LHCN-M2 (cell line): ENCODE results near the gene TTC19. TPM values are rescaled to one million over a fixed set of nuclear protein-coding genes. Genes with fewer than 3 reads are reported as not detected.
"Not testable (repeated sequence)": the region's sequence is repeated elsewhere in the genome, so short reads cannot be mapped to it uniquely, and the experiment has no call there.

Source experiments
- DNase-seq: peaks from one replicate; pipeline ENCODE4 v3.0.0-alpha.2; 2012; ENCODE audit warnings: low read depth
- total RNA-seq: library from RNA; depleted of rRNA; stranded (reverse); fragments of >200 nt; gene quantifications from 2 replicates; pipeline ENCODE4 v1.2.3, GENCODE V29; 2014

Gene TTC19
- total RNA-seq, 1 experiment from 2014 or later = 42.0 TPM

GRCh38 chr17:16027708-16028584 is 28.3 kb downstream of the TTC19 start:
- peak; percentile 91 for DNase-seq

DNA sequence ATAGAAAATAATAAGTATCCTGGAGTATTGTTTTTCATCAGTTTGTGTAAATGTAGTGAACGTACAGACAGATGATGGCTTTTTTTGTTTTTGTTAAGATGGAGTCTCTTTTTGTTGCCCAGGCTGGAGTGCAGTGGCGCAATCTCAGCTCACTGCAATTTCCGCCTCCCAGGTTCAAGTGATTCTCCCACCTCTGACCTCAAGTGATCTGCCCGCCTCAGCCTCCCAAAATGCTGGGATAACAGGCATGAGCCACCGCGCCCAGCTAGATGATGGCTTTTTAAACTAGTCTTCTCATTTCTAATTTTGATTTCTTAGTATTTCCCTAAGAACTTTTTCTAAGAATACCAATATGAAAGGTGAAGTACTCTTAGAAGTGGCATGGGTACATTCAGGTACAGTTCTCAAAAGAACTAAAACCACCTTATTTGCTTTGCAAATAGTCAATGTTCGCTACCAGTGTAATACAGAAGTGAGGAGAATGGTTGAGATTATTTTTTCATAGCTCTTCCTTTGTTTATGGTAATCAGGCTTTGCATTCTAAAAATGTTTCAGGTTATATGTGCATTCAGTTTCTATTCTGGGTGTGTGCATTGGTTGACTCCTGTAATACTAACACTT is 34.2 kb downstream of the TTC19 start:
- no peak for DNase-seq

DNA sequence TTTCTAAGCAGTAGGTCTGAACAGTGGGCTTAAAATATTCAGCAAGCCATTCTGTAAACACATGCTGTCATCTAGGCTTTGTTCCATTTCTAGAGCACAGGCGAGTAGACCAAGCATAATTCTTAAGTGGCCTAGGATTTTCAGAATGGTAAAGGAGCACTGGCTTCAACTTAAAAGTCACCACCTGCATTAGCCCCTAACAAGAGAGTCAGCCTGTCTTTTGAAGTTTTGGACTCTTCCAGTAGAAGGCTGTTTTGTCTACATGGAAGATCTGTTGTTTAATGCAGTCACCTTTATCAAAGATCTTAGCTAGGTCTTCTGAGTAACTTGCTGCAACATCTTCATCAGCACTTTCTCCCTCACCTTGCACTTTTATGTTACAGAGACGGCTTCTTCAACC is 36.6 kb downstream of the TTC19 start:
- DNase-seq = no peak

DNA sequence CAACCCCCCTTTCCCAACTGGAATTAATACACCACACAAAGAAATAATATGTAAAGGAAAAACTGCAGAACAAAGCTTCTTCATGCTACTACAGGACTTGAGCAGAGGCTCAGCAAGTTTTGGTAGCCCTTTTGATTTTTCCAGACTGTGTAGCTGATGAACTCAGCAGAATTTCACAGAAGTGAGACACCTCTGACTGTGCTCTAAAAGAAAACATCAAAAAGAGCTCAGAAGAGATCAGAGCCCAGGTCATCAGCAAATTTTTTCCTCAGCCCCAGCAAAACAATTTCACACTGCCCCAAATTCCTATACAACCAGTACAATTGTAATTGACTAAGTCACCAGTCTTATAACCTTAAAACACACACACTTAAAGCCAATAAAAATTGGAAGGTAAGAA is 38.0 kb downstream of the TTC19 start:
- DNase-seq = peak; percentile 28

DNA sequence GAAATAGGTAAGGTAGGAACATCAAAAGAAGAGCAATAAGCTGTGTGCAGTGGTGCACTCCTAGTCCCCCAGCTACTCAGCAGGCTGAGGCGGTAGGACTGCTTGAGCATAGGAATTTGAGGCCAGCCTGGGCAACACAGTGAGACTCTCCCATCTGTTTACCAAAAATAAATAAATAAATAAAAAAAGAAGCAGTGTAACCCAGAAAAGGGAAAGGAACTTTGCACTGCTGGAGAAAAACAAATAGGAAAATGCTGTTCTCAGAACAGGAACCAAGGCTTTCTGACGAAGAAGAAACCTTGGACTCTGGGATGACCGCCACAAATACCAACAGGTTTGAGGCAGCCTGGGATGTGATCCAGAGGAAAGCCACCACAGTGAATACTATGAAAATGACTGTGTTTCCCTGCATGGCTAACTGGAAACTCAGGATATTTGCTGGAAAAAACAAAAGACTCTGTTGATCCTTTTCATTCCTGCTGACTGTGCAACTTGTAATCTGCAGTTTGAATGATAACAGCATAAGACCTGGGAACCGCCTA is 41.2 kb downstream of the TTC19 start:
- DNase-seq = peak; percentile 24

DNA sequence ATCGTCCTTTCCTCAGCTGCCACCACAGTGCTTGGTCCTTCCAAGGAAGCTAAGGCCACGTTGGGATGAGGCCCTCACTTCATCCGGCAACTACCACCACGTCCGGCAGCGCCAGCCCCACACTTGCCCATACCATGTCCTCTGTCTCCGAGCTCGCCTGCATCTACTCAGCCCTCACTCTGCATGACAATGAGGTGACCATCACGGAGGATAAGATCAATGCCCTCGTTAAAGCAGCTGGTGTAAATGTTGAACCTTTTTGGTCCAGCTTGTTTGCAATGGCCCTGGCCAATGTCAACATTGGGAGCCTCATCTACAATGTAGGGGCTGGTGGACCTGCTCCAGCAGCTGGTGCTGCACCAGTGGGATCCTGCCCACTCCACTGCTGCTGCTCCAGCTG is 44.9 kb downstream of the TTC19 start:
- DNase-seq = no peak

DNA sequence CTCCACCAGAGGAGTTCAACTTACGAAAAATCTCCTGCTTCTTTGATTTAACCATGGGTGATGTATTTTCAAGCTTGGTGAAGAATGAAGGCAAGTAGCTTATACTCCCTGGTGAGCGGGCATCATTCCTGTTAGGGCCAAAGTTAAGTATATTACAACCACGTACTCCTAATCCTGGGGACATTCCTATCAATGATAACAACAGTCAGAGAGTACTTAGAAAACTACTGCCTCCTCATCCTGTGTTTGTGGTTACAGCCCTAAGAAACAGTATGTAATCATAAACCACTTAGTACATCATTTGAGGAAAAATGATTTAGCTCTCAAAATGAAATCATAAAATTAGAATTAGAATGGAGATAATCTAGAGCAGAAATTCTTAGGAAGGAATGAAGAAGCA is 47.3 kb downstream of the TTC19 start:
- DNase-seq = peak; percentile 40

DNA sequence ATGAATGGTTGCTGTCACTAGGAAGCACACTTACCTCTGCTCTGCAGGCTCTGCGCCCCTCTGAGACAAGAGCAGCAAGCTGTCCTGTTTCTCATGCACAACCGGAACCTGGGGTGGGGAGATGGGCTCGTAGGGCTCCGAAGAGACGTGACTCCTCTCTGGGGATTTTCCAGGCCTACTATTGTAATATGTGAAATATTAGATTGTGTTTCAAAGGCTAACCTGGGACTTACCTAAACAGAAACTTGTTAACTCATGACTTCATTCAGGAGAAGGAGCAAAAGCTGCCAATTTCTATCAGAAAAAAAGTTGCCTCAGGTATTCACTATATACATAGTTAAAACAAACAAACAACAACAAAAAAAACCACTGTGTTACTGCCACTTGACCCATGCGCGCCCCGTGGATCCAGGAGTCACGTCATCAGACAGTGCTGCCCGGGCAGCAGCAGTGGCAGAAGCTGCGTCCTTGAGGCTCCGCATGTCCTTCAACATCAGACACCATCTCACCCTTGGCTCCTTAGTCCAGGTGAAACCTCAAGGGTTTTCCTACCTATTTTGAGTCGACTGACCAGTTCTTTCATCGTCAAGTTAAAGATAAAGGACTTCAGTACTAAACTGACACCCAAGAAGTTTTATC is 49.3 kb downstream of the TTC19 start:
- DNase-seq = no peak

DNA sequence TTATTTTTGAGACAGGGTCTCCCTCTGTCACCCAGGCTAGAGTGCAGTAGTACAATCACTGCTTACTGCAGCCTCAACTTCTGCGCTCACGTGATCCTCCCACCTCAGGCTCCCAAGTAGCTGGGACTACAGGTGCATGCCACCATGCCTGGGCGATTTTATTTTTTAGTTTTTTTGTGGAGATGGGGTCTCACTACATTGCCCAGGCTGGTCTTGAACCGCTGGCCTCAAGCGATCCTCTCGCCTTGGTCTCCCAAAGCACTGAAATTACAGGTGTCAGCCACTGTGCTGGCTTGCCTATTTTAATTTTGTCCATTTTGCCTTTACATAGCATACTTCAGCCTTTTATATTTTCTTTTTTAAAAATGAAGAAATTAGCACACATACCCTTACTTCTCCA is 51.2 kb downstream of the TTC19 start:
- DNase-seq = no peak

GRCh38 chr17:16052486-16052885 is 52.9 kb downstream of the TTC19 start:
- DNase-seq = no peak

- not testable (repeated sequence) for DNase-seq
Measured at GRCh38 chr17:16055139-16055538, 55.5 kb downstream of the TTC19 start.

DNA sequence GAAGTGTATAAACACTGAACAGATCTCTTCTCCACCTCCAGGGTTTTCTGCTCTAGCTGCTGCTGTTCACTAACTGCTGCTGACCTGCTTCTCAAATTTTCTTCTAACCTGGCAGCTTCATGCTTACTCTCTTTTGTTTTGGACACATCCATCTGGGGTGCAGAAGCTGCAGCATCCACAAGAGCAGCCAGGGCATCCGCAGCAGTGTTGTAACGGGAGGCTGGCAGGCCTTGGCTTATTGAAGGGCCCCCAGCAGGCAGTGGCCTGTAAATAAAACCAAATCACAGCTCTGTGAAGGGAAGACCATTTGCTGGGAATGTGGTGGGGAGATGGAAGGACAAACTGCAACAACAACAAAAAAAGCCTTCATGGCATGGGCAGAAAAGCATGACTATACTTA is 62.0 kb downstream of the TTC19 start:
- DNase-seq = no peak

- no peak for DNase-seq
Measured at GRCh38 chr17:16066125-16066524, 66.5 kb downstream of the TTC19 start.

DNA sequence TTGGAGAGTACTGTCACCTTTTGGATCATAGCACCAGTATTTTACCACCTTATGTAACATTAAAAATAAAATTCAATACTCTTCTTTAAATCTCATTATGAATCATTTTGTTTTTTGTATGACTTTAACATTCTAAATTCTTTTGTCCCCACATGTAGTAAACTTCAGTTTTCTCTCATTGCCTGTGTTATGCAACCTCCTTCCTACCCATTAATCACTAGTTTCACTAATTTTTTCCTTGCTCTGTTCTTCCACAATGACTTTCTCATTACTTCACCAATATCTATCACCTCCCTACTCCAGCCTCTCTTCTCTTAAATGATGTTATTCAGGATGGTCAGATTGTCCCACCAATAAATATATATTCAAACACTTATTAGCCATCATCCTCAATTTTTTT is 68.7 kb downstream of the TTC19 start:
- DNase-seq = peak; percentile 1

DNA sequence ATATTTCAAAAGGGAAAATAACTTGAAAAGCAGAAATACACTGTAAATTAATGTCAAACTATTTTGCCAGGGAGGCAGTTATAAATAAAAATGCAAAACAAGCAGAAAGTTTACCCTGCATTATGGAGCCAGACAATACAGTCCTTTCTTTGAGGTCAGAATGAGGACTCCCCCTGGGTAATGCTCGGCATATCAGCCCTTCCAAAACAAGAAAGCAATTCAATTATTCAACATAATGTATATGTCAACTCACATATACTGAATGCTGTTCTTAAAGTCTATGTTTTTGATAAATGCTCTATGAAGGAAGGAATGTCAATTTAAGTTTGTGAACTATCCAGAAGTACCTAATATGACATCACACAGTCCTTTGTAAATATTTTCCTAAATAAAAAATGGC is 72.4 kb downstream of the TTC19 start:
- no peak for DNase-seq

GRCh38 chr17:16073845-16074244 is 74.2 kb downstream of the TTC19 start:
- no peak for DNase-seq

DNA sequence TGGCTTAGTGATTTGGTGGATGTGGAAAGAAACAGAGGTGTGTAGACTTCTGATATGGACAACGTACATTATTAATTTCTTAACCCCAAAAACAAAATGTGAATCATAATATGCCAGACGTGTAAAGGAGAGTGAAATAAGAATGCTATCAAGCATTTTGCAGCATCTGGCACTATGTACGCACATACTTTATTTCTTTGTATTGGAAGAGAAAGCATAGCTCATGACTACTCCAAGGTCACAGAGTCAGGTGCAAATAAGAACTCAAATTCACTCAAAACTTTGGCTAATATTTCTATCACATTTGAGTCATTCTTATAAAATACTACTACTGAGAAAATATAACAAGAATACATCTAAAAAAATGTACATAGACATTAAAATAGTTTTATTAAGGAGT is 74.8 kb downstream of the TTC19 start:
- DNase-seq = no peak

DNA sequence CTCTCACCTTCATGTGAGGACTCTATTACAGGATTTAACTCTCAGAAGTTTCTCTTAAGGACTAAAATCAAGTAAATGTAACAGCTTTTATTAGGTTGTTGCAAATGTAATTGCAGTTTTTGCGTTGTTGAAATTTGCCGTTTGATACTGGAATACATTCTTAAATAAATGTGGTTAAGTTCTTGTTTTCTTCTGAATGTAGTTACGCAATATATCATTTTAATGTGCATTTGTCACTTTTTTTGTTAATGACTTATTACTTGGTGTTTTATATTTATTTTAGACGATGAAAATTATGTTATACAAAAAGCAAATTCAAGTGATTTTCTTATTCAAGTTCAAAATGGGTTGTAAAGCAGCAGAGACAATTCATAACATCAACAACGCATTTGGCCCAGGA is 76.3 kb downstream of the TTC19 start:
- DNase-seq = no peak
